Calu3 (cell line): Measurements from ENCODE around the gene TCP11X1. TPM values are rescaled to one million over a fixed set of nuclear protein-coding genes. Genes with fewer than 3 reads are reported as not detected.

ENCODE experiments used
- total RNA-seq: library from RNA; stranded (reverse); gene quantifications from 2 replicates; pipeline ENCODE4 v1.2.3, GENCODE V29; 2022

Gene TCP11X1
- total RNA-seq, 1 experiment from 2014 or later: not detected

Other genes with a start within 250 kb of the TCP11X1 start
- gene TCEAL2, start 89.6 kb upstream of the TCP11X1 start, total RNA-seq: not detected in 2 replicates
- gene TCEAL6, start 72.8 kb upstream of the TCP11X1 start, total RNA-seq: not detected in 2 replicates
- 3.9 and 4.8 TPM in 2 replicates for gene BEX5, start 59.3 kb upstream of the TCP11X1 start, total RNA-seq
- not detected in 2 replicates for gene NXF2, start 31.9 kb downstream of the TCP11X1 start, total RNA-seq
- not detected in 2 replicates for gene NXF2B, start 224.7 kb downstream of the TCP11X1 start, total RNA-seq